A549 (cell line): ENCODE measurements around the gene NRDE2.

Source experiments
- CEBPB ChIP-seq, 2 experiments: fragments of >200 bp in 1 of 2; sonication (Bioruptor Twin) in 1 of 2; formaldehyde crosslinking in 1 of 2; IDR thresholded peaks; 2 replicates each; pipeline ENCODE4 v1.6.1; 2012 to 2016
- CTCF ChIP-seq: fragments of >200 bp; sonication (Bioruptor Twin); formaldehyde crosslinking; IDR thresholded peaks from 3 replicates; pipeline ENCODE4 v1.5.1; 2016
- ESRRA ChIP-seq: fragments of 150-350 bp; IDR thresholded peaks from 2 replicates; pipeline ENCODE4 v1.6.1; 2014; ENCODE audit warnings: mild to moderate bottlenecking, low read length, borderline replicate concordance
- MAFK ChIP-seq: fragments of 450-650 bp; IDR thresholded peaks from 2 replicates; pipeline ENCODE4 v1.6.1; 2014; ENCODE audit not compliant: partially characterized antibody
- MAX ChIP-seq: IDR thresholded peaks from 2 replicates; pipeline ENCODE4 v1.6.1; 2012
- REST ChIP-seq: fragments of 200-600 bp; sonication (generic); IDR thresholded peaks from 2 replicates; pipeline ENCODE4 v1.6.1; 2016; ENCODE audit warnings: antibody characterized with exemption, mild to moderate bottlenecking, moderate library complexity

GRCh38 chr14:90278199-90279175, 53.3 kb downstream of the NRDE2 start:
- TF ChIP-seq CEBPB (IDR thresholded peaks at IDR 0.05): no peak
- no peak for TF ChIP-seq CTCF
- TF ChIP-seq MAFK: no peak
- no peak for TF ChIP-seq MAX
- no peak for TF ChIP-seq REST
- TF ChIP-seq ESRRA: no peak
